Tibial nerve (tissue), 4 donors: ENCODE results near the gene FNBP1. TPM values are rescaled to one million over a fixed set of nuclear protein-coding genes. Genes with fewer than 3 reads are reported as not detected.

Experiments
- DNase-seq, 2 donors: peaks; one replicate each; pipeline ENCODE4 v3.0.0-alpha.2; 2019; ENCODE audit warnings: low spot score in 2 of 2
- H3K27ac ChIP-seq, 4 donors: fragments of 200-600 bp; sonication (generic) in 3 of 4; one replicate each; pipeline ENCODE4 v1.5.1; 2017 to 2019; ENCODE audit warnings: mild to moderate bottlenecking in 1 of 4
- H3K27me3 ChIP-seq, 2 donors: fragments of 200-600 bp; sonication (generic) in 1 of 2; one replicate each; pipeline versions ENCODE4 v1.5.1 to v1.6.0; 2017 to 2019
- H3K36me3 ChIP-seq, 3 donors: fragments of 200-600 bp; sonication (generic); one replicate each; pipeline ENCODE4 v1.5.1; 2018 to 2019
- H3K4me1 ChIP-seq, 4 donors: fragments of 200-600 bp; sonication (generic) in 3 of 4; one replicate each; pipeline ENCODE4 v1.5.1; 2017 to 2019
- H3K4me3 ChIP-seq, 4 donors: fragments of 200-600 bp; sonication (generic) in 3 of 4; one replicate each; pipeline ENCODE4 v1.5.1; 2017 to 2019; ENCODE audit warnings: mild to moderate bottlenecking in 1 of 4, moderate library complexity in 1 of 4
- H3K9me3 ChIP-seq, 4 donors: fragments of 200-600 bp; sonication (generic) in 3 of 4; one replicate each; pipeline ENCODE4 v1.5.1; 2017 to 2019
- EP300 ChIP-seq, 2 donors: sonication (generic); formaldehyde crosslinking; IDR thresholded peaks; one replicate each; pipeline ENCODE4 v1.6.1; 2017; ENCODE audit warnings: antibody characterized with exemption in 2 of 2, mild to moderate bottlenecking in 1 of 2
- POLR2A ChIP-seq, 2 donors: fragments of 450-650 bp; IDR thresholded peaks; one replicate each; pipeline ENCODE4 v1.6.1; 2017; ENCODE audit warnings: antibody characterized with exemption in 2 of 2, mild to moderate bottlenecking in 2 of 2, moderate library complexity in 2 of 2
- WGBS, 2 donors: methylation state at CpG; one replicate each; pipeline ENCODE4 v1.1.5; 2018; 5-methylcytosine and 5-hydroxymethylcytosine counted together
- total RNA-seq, 4 donors: library from RNA; depleted of rRNA; stranded (reverse); fragments of >200 nt; gene quantifications; one replicate each; pipeline ENCODE4 v1.1.0, GENCODE V29; 2016
- TF ChIP-seq, protein P1 (sequence below), 5 experiments: fragments of 200-600 bp in 3 of 5; fragments of 450-650 bp in 2 of 5; sonication (generic) in 3 of 5; IDR thresholded peaks; one replicate each; pipeline ENCODE4 v1.5.1; 2016 to 2019; ENCODE audit warnings: antibody characterized with exemption in 5 of 5, mild to moderate bottlenecking in 3 of 5, moderate library complexity in 2 of 5

The FNBP1 gene
- 100 to 1,000 TPM in 1 of 4 donors, 10 to 100 TPM in 3; 77.0 to 114 (median 86.4) TPM for total RNA-seq

DNA sequence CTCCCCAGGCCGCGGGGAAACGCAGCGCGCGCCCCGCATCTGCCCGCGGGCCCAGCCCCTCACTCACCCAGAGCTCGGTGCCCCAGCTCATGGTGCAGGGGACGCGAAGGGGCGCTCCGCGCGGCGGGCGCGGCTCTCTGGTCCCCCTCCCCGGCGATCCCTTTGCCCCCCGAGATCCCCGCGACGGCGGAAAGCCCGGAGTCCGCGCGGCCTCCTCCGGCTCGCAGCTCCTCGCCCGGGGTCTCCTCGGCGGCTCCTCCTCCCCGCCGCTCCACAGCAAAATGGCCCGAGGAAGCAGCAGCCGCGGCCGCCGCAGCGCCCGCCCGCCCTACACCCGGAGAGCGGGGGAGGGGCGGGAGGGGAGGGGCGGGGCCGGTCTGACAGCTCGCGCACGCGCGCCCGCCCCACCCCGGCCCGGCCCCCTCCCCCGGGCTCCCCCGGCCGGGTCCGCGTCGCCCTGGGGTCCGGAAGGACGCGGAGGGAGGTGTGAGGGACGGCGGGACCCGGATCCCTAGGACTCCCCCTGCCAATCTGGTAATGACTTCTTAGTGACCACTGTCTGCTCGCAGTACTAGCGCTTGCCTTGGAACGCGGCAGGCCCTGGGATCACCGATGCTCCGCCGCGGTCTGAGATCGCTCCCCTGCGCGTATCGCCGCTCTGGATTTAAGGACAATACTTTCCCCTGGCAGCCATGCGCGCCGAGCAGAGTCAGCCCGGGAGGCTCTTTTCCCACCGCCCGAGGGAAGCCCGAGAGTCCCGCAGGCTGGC lies at the start of gene FNBP1:
Gene FNBP1, minus strand, starts transcription at position 305 of the 769 bp plus-strand sequence. Its CDS starts 214 bp downstream, at position 91.
- DNase-seq: peak; percentile 70 to 80
- WGBS, 2 donors: 0 to 4% methylated on average over 9 to 26 of the region's 92 CpGs
- peak within 1 kb of the TSS; percentile 84 to 98 (median 91) for H3K4me3 ChIP-seq
- H3K27ac ChIP-seq: peak within 1 kb of the TSS; percentile 89 to 98 (median 96)
- no peaks in the 10 kb centered on the region for H3K9me3 ChIP-seq
- H3K27me3 ChIP-seq: no peaks in the 10 kb centered on the region
- H3K36me3 ChIP-seq: no peaks in the 10 kb centered on the region
- peaks cover 0 to 47% (median 13%) of the 10 kb centered on the region in 4 donors for H3K4me1 ChIP-seq
- TF ChIP-seq POLR2A (IDR thresholded peaks at IDR 0.05) (peak; percentile 86 to 91), EP300 (IDR thresholded peaks at IDR 0.05) (peak in 1 of 2 donors; percentile 92)
- TF ChIP-seq, protein P1, sequence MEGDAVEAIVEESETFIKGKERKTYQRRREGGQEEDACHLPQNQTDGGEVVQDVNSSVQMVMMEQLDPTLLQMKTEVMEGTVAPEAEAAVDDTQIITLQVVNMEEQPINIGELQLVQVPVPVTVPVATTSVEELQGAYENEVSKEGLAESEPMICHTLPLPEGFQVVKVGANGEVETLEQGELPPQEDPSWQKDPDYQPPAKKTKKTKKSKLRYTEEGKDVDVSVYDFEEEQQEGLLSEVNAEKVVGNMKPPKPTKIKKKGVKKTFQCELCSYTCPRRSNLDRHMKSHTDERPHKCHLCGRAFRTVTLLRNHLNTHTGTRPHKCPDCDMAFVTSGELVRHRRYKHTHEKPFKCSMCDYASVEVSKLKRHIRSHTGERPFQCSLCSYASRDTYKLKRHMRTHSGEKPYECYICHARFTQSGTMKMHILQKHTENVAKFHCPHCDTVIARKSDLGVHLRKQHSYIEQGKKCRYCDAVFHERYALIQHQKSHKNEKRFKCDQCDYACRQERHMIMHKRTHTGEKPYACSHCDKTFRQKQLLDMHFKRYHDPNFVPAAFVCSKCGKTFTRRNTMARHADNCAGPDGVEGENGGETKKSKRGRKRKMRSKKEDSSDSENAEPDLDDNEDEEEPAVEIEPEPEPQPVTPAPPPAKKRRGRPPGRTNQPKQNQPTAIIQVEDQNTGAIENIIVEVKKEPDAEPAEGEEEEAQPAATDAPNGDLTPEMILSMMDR (IDR thresholded peaks at IDR 0.05): no peak

DNA sequence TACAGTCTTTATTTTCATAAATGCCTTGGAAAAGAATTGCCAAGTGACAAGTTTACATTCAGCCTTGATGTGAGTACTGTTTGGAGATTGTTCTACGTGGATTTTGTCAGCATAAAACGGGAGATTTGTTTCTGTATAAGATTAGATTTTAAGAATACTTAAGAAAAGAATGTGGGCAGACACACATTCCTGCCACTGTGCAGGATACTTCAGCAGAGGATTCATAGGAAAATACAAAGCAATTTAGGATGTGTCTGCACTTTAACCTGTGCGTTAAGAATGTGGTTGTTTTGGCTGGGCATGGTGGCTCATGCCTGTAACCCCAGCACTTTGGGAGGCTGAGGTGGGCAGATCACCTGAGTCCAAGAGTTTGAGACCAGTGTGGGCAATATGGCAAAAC lies 47.9 kb upstream of the FNBP1 start:
- Histone ChIP-seq H3K27ac (peak overlapping the region in 1 of 4 donors; percentile 61), H3K27me3 (no peaks in the 10 kb centered on the region), H3K36me3 (peaks cover 0 to 77% (median 8%) of the 10 kb centered on the region in 3 donors), H3K4me1 (peaks cover 0 to 14% (median 0%) of the 10 kb centered on the region in 4 donors), H3K4me3 (no peak overlapping the region), H3K9me3 (no peaks in the 10 kb centered on the region)
- DNase-seq: no peak
- TF ChIP-seq POLR2A (IDR thresholded peaks at IDR 0.05) (no peak), EP300 (IDR thresholded peaks at IDR 0.05) (no peak)
- TF ChIP-seq, protein P1 (IDR thresholded peaks at IDR 0.05): no peak
- 62 to 70% methylated on average over 3 of the region's 3 CpGs for WGBS, 2 donors

DNA sequence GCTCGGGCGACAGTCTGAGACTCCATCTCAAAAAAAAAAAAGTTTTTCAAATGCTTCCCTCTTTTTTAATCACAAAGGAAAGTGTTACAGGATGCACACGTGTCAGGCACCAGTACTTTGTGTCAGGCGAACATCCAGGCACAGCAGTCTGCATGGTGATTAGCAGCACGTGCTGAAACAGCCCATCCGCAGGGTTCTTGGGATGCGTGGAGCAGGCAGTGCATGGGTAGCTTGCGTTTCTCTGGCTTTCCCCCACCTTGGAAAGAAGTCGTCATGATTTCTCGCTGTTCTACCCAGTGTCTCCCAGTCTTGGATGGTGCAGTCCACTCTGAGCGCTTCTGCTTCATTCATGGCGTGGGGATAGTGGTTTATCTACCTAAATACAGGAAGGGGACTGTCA lies 46.2 kb upstream of the FNBP1 start:
- H3K4me1 ChIP-seq: peaks cover 0 to 14% (median 0%) of the 10 kb centered on the region in 4 donors
- 92 to 94% methylated on average over 12 of the region's 12 CpGs for WGBS, 2 donors
- H3K27ac ChIP-seq: peak overlapping the region in 2 of 4 donors; percentile 66 to 78
- no peak overlapping the region for H3K4me3 ChIP-seq
- no peaks in the 10 kb centered on the region for H3K9me3 ChIP-seq
- TF ChIP-seq, protein P1 (IDR thresholded peaks at IDR 0.05): no peak
- TF ChIP-seq EP300 (IDR thresholded peaks at IDR 0.05) (no peak), POLR2A (IDR thresholded peaks at IDR 0.05) (no peak)
- peaks cover 0 to 79% (median 8%) of the 10 kb centered on the region in 3 donors for H3K36me3 ChIP-seq
- H3K27me3 ChIP-seq: no peaks in the 10 kb centered on the region
- DNase-seq: no peak

DNA sequence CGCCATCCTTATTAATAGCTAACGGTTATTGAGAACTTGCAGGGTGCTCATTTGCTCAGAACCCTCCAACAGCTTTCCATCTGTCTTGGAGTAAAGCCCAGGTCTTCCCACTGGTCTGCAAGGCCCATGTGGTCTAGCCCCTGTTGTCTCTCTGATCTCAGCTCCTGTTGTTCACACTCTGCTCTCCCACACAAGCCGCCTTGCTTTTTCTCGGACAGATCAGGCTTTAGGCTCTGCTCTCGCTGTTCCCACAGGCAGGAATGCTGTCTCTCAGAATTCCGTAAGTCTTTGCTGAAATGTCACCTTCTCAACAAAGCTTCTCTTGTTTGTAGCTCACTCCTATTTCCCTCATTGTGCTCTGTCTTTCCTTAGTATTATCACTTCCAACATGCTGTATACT lies 45.1 kb upstream of the FNBP1 start:
- Histone ChIP-seq H3K4me1 (peaks cover 0 to 14% (median 0%) of the 10 kb centered on the region in 4 donors), H3K36me3 (peaks cover 0 to 78% (median under 1%) of the 10 kb centered on the region in 3 donors), H3K4me3 (no peak overlapping the region), H3K9me3 (no peaks in the 10 kb centered on the region), H3K27me3 (no peaks in the 10 kb centered on the region), H3K27ac (peak overlapping the region; percentile 21 to 78 (median 44))
- TF ChIP-seq EP300 (IDR thresholded peaks at IDR 0.05): peak in 1 of 2 donors; percentile 75
- TF ChIP-seq, protein P1 (IDR thresholded peaks at IDR 0.05): peak in 1 of 5 experiments; percentile 12
- no peak for TF ChIP-seq POLR2A (IDR thresholded peaks at IDR 0.05)
- no peak for DNase-seq
- WGBS, 2 donors: 54 to 62% methylated on average over 6 of the region's 6 CpGs

DNA sequence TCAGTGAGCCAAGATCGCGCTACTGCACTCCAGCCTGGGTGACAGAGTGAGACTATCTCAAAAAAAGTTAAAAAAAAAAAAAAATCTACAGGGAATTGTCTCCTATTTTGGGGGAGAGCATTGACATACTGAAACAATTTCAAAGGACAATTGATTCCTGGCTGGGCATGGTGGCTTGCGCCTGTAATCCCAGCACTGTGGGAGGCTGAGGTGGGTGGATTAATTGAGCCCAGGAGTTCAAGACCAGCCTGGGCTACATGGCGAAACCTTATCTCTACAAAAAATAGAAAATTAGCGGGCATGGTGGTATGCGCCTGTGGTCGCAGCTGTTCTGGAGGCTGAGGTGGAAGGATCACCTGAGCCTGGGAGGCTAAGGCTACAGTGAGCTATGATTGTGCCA lies 41.3 kb upstream of the FNBP1 start:
- Histone ChIP-seq H3K27ac (no peak overlapping the region), H3K9me3 (no peaks in the 10 kb centered on the region), H3K4me3 (no peak overlapping the region), H3K36me3 (peaks cover 0 to 86% (median 0%) of the 10 kb centered on the region in 3 donors), H3K4me1 (peaks cover 0 to 14% (median 0%) of the 10 kb centered on the region in 4 donors), H3K27me3 (no peaks in the 10 kb centered on the region)
- DNase-seq: no peak
- TF ChIP-seq, protein P1 (IDR thresholded peaks at IDR 0.05): no peak
- WGBS, 2 donors: 90 to 94% methylated on average over 7 of the region's 7 CpGs
